Common myeloid progenitor, CD34-positive (primary cell): Measurements from ENCODE around the gene SUB1.

Source experiments
- CTCF ChIA-PET: fragments of 350-600 bp; sonication (Branson Sonifier 250); formaldehyde crosslinking; loops from one replicate; lab custom pipeline; 2021; ENCODE audit warnings: antibody characterized with exemption; lab: Charles Lee
- POLR2A ChIA-PET: fragments of 350-600 bp; sonication (Branson Sonifier 250); formaldehyde crosslinking; loops from one replicate; lab custom pipeline; 2021; ENCODE audit warnings: antibody characterized with exemption; lab: Charles Lee
- DNase-seq, 3 donors: peaks; one replicate each; pipeline versions ENCODE4 v3.0.0 to v3.0.0-alpha.2; 2013
- H3K27ac ChIP-seq, 2 experiments: 1 replicate in 1 of 2; 2 replicates in 1 of 2; pipeline ENCODE4 v1.7.0; 2013; ENCODE audit warnings: inconsistent platforms in 2 of 2, low read length in 2 of 2, mild to moderate bottlenecking in 2 of 2, low read depth in 1 of 2, moderate library complexity in 1 of 2; ENCODE audit not compliant: severe bottlenecking in 2 of 2, insufficient read depth in 1 of 2, poor library complexity in 1 of 2
- H3K27me3 ChIP-seq, 5 experiments: replicated peaks in 2 of 5; 1 replicate in 3 of 5; 2 replicates in 2 of 5; pipeline versions ENCODE4 v1.6.1 to v1.7.0; 2013; ENCODE audit warnings: low read length in 4 of 5, mild to moderate bottlenecking in 2 of 5, moderate library complexity in 2 of 5, inconsistent platforms in 1 of 5; ENCODE audit not compliant: insufficient read depth in 5 of 5, control insufficient read depth in 4 of 5
- H3K36me3 ChIP-seq, 4 experiments: 1 replicate in 2 of 4; 2 replicates in 2 of 4; pipeline versions ENCODE4 v1.6.1 to v1.7.0; 2013; ENCODE audit warnings: low read length in 3 of 4, control low read depth in 1 of 4, mild to moderate bottlenecking in 1 of 4; ENCODE audit not compliant: control insufficient read depth in 4 of 4, insufficient read depth in 4 of 4
- H3K4me1 ChIP-seq, 4 experiments: 1 replicate in 3 of 4; 2 replicates in 1 of 4; pipeline versions ENCODE4 v1.6.1 to v1.7.1; 2013; ENCODE audit warnings: low read length in 3 of 4, mild to moderate bottlenecking in 3 of 4, control low read depth in 1 of 4, inconsistent platforms in 1 of 4, moderate library complexity in 1 of 4; ENCODE audit not compliant: control insufficient read depth in 4 of 4, insufficient read depth in 4 of 4; ENCODE audit errors: control extremely low read depth in 1 of 4
- H3K4me3 ChIP-seq, 7 experiments: 1 replicate in 4 of 7; 2 replicates in 3 of 7; pipeline versions ENCODE4 v1.5.1 to v1.7.0; 2013; ENCODE audit warnings: mild to moderate bottlenecking in 7 of 7, low read length in 6 of 7, moderate library complexity in 6 of 7, inconsistent platforms in 2 of 7, low read depth in 2 of 7, control low read depth in 1 of 7; ENCODE audit not compliant: insufficient read depth in 4 of 7, control insufficient read depth in 1 of 7; ENCODE audit errors: extremely low read depth in 1 of 7
- H3K9me3 ChIP-seq, 5 experiments: 1 replicate in 4 of 5; 2 replicates in 1 of 5; pipeline versions ENCODE4 v1.6.1 to v1.7.1; 2013; ENCODE audit warnings: low read length in 4 of 5, mild to moderate bottlenecking in 2 of 5, inconsistent platforms in 1 of 5, low read depth in 1 of 5, moderate library complexity in 1 of 5; ENCODE audit not compliant: control insufficient read depth in 4 of 5, insufficient read depth in 2 of 5; ENCODE audit errors: control extremely low read depth in 1 of 5
- WGBS: methylation state at CpG from one replicate; pipeline ENCODE4 v1.1.5; 2013; ENCODE audit not compliant: insufficient coverage; 5-methylcytosine and 5-hydroxymethylcytosine counted together

SUB1 gene

DNA sequence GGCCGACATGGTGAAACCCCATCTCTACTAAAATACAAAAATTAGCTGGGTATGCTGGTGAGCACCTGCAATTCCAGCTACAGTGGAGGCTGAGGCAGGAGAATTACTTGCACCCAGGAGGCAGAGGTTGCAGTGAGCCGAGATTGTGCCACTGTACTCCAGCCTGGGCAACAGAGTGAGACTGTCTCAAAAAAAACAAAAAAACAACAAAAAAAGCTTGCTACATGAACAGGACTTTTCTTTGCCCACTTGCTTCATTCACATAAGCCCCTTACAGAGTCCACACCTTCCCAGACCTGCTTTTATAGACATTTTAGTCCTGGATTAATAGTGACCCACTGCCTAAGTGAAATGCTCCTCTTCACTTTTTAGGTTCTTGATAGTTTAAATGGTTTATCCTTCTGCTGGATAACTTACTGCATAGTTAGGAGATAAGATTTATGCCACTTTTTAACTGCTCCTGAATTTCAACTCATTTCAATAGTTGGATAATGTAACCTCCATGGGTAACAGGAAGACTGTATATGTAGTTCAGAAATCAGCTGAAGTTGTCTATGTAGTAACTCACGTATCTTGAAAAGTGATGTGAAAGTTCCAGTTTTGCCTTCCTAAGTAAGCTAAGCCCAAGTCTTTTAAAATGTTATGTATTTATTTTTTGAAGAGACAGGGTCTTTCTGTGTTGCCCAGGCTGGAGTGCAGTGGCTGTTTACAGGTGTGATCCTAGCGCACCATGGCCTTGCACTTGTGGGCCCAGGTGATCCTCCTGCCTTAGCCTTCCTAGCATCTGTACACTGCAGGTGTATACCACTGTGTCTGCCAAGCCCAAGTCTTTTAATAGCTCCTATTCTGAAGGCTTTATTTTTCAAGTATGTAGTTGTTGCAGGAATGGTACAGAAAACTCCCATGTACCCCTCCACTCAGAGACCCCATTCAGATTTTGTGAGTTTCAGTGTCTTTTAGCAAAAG lies 19.7 kb downstream of the SUB1 start:
- Histone ChIP-seq H3K36me3 (peaks cover 8 to 42% (median 17%) of the 10 kb centered on the region in 4 experiments), H3K4me1 (no peaks in the 10 kb centered on the region), H3K27ac (no peak overlapping the region), H3K27me3 (no peaks in the 10 kb centered on the region), H3K9me3 (no peaks in the 10 kb centered on the region), H3K4me3 (no peak overlapping the region)
- 91% methylated on average over 3 of the region's 4 CpGs for WGBS
- ChIA-PET POLR2A (interaction anchor here (0.6 kb wide), 1 partner anchor 29 kb away, joined by 3 read pairs; no protein-coding TSS in a partner anchor), CTCF (interaction anchor here (0.7 to 1.4 kb wide), 3 partner anchors 15 to 115 kb away, joined by 3 to 4 read pairs (median 3); no protein-coding TSS in a partner anchor)
- no peak for DNase-seq

DNA sequence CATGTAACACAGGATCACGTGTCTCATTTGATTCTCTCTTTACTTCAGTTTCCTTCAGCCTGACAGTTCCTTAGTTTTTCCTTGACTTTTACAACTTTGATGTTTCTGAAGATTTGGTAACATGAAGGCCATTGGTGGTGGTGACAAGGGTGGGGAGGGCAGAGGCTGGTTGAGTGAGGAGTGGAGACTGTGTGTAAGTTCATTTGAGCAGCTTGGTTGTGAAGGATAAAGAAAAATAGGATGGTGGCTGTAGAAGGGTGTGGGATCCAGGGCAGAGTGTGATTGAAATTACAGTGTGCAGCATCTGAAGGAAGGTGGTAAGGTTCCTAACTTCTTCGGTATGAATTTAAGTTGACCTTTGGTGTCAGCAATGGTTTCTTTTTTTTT lies 20.4 kb downstream of the SUB1 start:
- no peak overlapping the region for H3K27ac ChIP-seq
- H3K36me3 ChIP-seq = peaks cover 6 to 38% (median 13%) of the 10 kb centered on the region in 4 experiments
- POLR2A ChIA-PET = no interaction called here
- DNase-seq = no peak
- WGBS = 100% methylated on average over 1 of the region's 2 CpGs
- H3K9me3 ChIP-seq = no peaks in the 10 kb centered on the region
- no peaks in the 10 kb centered on the region for H3K4me1 ChIP-seq
- CTCF ChIA-PET = interaction anchor here (1.2 to 1.4 kb wide), 2 partner anchors 16 to 115 kb away, joined by 3 to 4 read pairs; no protein-coding TSS in a partner anchor
- H3K4me3 ChIP-seq = no peak overlapping the region
- H3K27me3 ChIP-seq = no peaks in the 10 kb centered on the region

DNA sequence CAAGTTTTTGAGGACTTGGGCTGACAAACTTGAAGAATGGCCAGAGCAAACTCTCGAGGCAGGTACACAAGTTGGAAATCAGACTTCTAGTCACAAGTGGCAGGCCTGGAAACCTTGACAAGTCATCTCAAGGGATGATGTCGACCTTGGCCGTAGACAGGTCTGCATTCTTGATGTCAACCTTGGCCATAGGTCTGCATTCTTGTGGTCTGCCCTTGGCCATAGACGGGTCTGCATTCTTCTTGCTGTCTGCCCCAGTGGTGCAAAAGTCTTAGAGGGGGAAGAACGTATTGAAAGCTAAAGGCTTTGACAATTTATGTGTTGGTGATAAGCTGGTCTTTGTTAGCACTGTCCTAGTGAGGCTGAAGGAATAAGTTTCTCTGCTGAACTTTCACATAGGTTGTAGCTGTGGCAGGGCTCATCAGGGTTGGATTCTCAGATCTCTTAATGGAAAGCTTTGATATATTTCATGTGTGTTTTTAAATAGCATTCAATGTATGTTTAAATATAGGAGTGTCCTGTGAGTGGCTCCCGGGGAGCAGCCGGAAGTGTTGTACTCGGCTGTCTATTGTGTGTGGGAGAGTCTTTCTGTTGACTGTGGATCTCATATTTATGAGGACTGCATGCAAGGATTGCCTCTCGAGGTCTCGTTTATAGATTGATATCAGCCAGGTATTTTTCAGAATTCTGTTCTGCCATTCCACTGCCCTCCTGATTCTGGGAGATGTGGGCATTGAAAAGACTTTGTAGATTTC lies 27.0 kb downstream of the SUB1 start:
- ChIA-PET POLR2A (interaction anchor here (0.7 kb wide), 1 partner anchor 198 kb away, joined by 3 read pairs; no protein-coding TSS in a partner anchor), CTCF (interaction anchor here (0.7 to 1.5 kb wide), 14 partner anchors 9 to 380 kb away, joined by 3 to 9 read pairs (median 3); no protein-coding TSS in a partner anchor)
- Histone ChIP-seq H3K27me3 (no peaks in the 10 kb centered on the region), H3K4me3 (no peak overlapping the region), H3K36me3 (peaks cover 0 to 7% (median 2%) of the 10 kb centered on the region in 4 experiments), H3K9me3 (no peaks in the 10 kb centered on the region), H3K4me1 (peaks cover 0 to 3% (median 0%) of the 10 kb centered on the region in 4 experiments), H3K27ac (no peak overlapping the region)
- no peak for DNase-seq
- WGBS = 93% methylated on average over 10 of the region's 10 CpGs

DNA sequence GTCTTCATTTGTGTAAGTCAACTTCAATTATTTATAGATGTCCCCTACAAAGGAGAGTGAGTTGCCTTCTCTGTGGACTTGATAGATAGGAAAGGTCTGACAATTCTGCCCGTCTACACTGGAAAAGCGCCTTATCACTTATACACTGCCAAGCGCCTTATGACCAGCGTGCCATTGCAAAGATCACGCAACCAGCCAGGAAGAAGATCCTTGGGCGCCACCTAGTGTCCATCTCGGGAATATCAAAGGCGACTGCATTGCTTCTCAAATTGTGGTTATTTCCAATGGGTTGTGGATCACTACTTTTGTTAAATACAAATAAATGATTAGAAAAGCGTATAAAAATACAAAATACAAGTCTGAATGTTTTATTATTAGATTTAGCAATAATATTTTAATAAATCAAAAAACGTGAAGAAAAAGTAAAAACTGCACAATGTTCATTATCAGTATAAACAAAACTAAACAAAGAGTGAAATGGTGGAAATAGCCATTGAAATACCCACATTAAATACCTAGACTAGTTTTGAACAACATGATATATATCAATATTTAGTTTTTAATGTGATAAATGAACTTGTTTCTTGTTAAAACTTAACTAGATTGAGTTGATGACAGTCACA lies 27.8 kb downstream of the SUB1 start:
- Histone ChIP-seq H3K9me3 (no peaks in the 10 kb centered on the region), H3K4me1 (peaks cover 0 to 3% (median 0%) of the 10 kb centered on the region in 4 experiments), H3K4me3 (peak overlapping the region in 2 of 7 experiments; percentile 15 to 33), H3K27me3 (no peaks in the 10 kb centered on the region), H3K27ac (no peak overlapping the region), H3K36me3 (peaks cover 0 to 2% (median under 1%) of the 10 kb centered on the region in 4 experiments)
- 0% methylated on average over 2 of the region's 10 CpGs for WGBS
- POLR2A ChIA-PET = interaction anchor here (0.7 kb wide), 1 partner anchor 199 kb away, joined by 3 read pairs; no protein-coding TSS in a partner anchor
- CTCF ChIA-PET = interaction anchor here (0.7 to 1.5 kb wide), 20 partner anchors 8 to 811 kb away, joined by 3 to 9 read pairs (median 3); no protein-coding TSS in a partner anchor
- peak; percentile 78 to 88 (median 85) for DNase-seq

DNA sequence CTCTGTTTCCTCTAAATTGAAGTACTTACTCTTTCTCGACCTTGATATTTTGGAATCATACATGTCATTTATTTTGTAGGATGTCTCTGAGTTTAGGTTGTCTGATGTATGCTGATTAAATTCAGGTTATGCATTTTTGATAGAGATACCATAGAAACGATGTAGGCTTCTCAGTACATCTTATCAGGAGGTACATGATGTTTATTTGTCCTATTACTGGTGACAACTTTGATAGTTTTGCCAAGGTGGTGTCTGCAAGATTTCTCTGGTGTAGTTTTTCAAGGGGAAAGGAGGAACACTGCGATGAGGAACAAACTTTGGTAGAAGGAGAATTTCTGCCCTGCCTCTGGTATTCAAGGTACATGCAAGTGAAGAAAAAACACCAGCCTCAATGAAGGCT lies 29.9 kb downstream of the SUB1 start:
- POLR2A ChIA-PET = no interaction called here

DNA sequence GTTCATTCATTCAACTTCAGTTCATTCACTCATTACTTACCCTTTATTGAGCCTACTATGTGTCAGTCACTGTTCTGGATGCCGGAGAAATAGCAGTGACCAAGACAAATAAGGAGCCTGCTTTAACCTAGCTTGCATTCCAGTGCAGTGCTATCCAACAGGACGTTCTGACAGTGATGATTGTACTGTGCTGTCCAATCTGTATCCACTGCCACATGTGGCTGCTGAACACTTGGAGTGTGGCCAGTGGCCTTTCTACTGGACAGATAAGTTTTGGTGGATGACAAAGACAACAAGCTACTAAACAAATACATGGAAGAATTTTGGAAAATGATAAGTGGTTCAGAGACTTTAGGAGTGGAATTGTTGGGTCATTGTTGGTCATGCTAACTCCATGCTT lies 33.6 kb downstream of the SUB1 start:
- Histone ChIP-seq H3K36me3 (no peaks in the 10 kb centered on the region), H3K4me1 (no peaks in the 10 kb centered on the region), H3K27me3 (no peaks in the 10 kb centered on the region), H3K4me3 (no peak overlapping the region), H3K27ac (no peak overlapping the region), H3K9me3 (no peaks in the 10 kb centered on the region)
- WGBS = 90% methylated on average over 2 of the region's 2 CpGs
- DNase-seq = no peak
- CTCF ChIA-PET = interaction anchor here (1.7 kb wide), 1 partner anchor 9 kb away, joined by 4 read pairs; no protein-coding TSS in a partner anchor
- POLR2A ChIA-PET = no interaction called here

More for the DNA sequence above, 29.9 kb downstream of the SUB1 start:
- peak in 1 of 3 donors; percentile 45 for DNase-seq
- Histone ChIP-seq H3K27me3 (no peaks in the 10 kb centered on the region), H3K4me3 (no peak overlapping the region), H3K9me3 (no peaks in the 10 kb centered on the region), H3K36me3 (no peaks in the 10 kb centered on the region), H3K27ac (no peak overlapping the region), H3K4me1 (peaks cover 0 to 3% (median 0%) of the 10 kb centered on the region in 4 experiments)
- 40% methylated on average over 2 of the region's 3 CpGs for WGBS
- CTCF ChIA-PET = interaction anchor here (1.3 kb wide), 1 partner anchor 176 kb away, joined by 3 read pairs; no protein-coding TSS in a partner anchor
